HFF-Myc (cell line): Measurements from ENCODE around the gene FNDC3B.

Experiments
- DNase-seq: peaks from one replicate; pipeline ENCODE4 v3.0.0-alpha.2; 2011; ENCODE audit warnings: low read depth; ENCODE audit errors: extremely low read depth
- H3K4me3 ChIP-seq: replicated peaks from 2 replicates; pipeline ENCODE4 v1.5.1; 2011; ENCODE audit warnings: low read depth, mild to moderate bottlenecking, control low read depth, low read length
- TF ChIP-seq, protein P1 (sequence below): IDR thresholded peaks from 2 replicates; pipeline ENCODE4 v1.5.1; 2012; ENCODE audit warnings: mild to moderate bottlenecking, low read depth, low read length, control low read depth; ENCODE audit errors: missing control alignments

The FNDC3B gene

GRCh38 chr3:172221547-172221946, 182.2 kb downstream of the FNDC3B start:
- TF ChIP-seq, protein P1, sequence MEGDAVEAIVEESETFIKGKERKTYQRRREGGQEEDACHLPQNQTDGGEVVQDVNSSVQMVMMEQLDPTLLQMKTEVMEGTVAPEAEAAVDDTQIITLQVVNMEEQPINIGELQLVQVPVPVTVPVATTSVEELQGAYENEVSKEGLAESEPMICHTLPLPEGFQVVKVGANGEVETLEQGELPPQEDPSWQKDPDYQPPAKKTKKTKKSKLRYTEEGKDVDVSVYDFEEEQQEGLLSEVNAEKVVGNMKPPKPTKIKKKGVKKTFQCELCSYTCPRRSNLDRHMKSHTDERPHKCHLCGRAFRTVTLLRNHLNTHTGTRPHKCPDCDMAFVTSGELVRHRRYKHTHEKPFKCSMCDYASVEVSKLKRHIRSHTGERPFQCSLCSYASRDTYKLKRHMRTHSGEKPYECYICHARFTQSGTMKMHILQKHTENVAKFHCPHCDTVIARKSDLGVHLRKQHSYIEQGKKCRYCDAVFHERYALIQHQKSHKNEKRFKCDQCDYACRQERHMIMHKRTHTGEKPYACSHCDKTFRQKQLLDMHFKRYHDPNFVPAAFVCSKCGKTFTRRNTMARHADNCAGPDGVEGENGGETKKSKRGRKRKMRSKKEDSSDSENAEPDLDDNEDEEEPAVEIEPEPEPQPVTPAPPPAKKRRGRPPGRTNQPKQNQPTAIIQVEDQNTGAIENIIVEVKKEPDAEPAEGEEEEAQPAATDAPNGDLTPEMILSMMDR = no peak
- no peak for DNase-seq
- H3K4me3 ChIP-seq = no peak overlapping the region

- no peak overlapping the region for H3K4me3 ChIP-seq
- DNase-seq = no peak
- TF ChIP-seq, protein P1 = no peak
Measured at GRCh38 chr3:172222478-172223071, 183.2 kb downstream of the FNDC3B start.

GRCh38 chr3:172223870-172224269, 184.5 kb downstream of the FNDC3B start:
- TF ChIP-seq, protein P1 = no peak
- H3K4me3 ChIP-seq = no peak overlapping the region
- no peak for DNase-seq

- H3K4me3 ChIP-seq = no peak overlapping the region
- TF ChIP-seq, protein P1 = no peak
- no peak for DNase-seq
Measured at GRCh38 chr3:172224560-172225214, 185.3 kb downstream of the FNDC3B start.

GRCh38 chr3:172225215-172225707, 185.9 kb downstream of the FNDC3B start:
- no peak for DNase-seq
- H3K4me3 ChIP-seq = no peak overlapping the region
- TF ChIP-seq, protein P1 = no peak

DNA sequence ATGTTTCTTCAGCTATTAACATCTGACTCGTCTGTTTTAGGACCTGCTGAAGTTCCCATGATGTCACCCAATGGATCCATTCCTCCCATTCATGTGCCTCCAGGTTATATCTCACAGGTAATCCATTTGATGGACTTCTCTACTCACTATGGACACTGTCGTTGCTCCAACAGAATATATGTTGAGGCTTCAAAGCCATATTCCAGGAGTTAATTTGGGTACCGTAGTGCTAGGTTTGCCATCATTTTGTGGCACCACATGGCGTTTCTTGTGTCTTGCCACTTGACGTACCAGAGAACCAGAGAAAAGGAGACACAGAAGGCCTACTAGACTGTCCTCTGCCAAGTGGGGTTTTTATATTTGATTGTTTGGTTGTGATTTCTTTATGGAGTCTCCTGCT, 187.5 kb downstream of the FNDC3B start:
- TF ChIP-seq, protein P1 = no peak
- no peak overlapping the region for H3K4me3 ChIP-seq
- no peak for DNase-seq
